Thymus (tissue), 11 donors: Measurements from ENCODE around the gene DNTTIP2. TPM values are rescaled to one million over a fixed set of nuclear protein-coding genes. Genes with fewer than 3 reads are reported as not detected.
"Not testable (repeated sequence)": the region's sequence is repeated elsewhere in the genome, so short reads cannot be mapped to it uniquely, and the experiment has no call there.

Experiments
- DNase-seq, 9 donors: peaks; one replicate each; pipeline ENCODE4 v3.0.0-alpha.2; 2013; ENCODE audit warnings: low spot score in 9 of 9, low read depth in 6 of 9, missing footprints in 1 of 9
- H3K27ac ChIP-seq, 2 donors: one replicate each; pipeline ENCODE4 v1.5.1; 2013; ENCODE audit warnings: control low read depth in 1 of 2, low read depth in 1 of 2, low read length in 1 of 2, mild to moderate bottlenecking in 1 of 2, moderate library complexity in 1 of 2
- H3K27me3 ChIP-seq, 2 donors: one replicate each; pipeline ENCODE4 v1.5.1; 2013; ENCODE audit warnings: low read length in 1 of 2; ENCODE audit not compliant: control insufficient read depth in 2 of 2, insufficient read depth in 1 of 2
- H3K36me3 ChIP-seq, 2 donors: one replicate each; pipeline ENCODE4 v1.5.1; 2013; ENCODE audit warnings: low read length in 1 of 2, mild to moderate bottlenecking in 1 of 2, moderate library complexity in 1 of 2; ENCODE audit not compliant: control insufficient read depth in 2 of 2, insufficient read depth in 2 of 2
- H3K4me1 ChIP-seq, 2 donors: one replicate each; pipeline ENCODE4 v1.5.1; 2013; ENCODE audit warnings: low read length in 2 of 2; ENCODE audit not compliant: control insufficient read depth in 2 of 2, insufficient read depth in 2 of 2
- H3K4me3 ChIP-seq, 2 donors: one replicate each; pipeline ENCODE4 v1.5.1; 2013; ENCODE audit warnings: low read length in 2 of 2, control low read depth in 1 of 2, mild to moderate bottlenecking in 1 of 2
- H3K9me3 ChIP-seq, 2 donors: one replicate each; pipeline ENCODE4 v1.5.1; 2013; ENCODE audit warnings: low read length in 1 of 2, mild to moderate bottlenecking in 1 of 2; ENCODE audit not compliant: control insufficient read depth in 2 of 2, insufficient read depth in 1 of 2
- WGBS: extraction: QIAGEN DNeasy Blood & Tissue Kit; methylation state at CpG from one replicate; pipeline ENCODE4 v1.1.7; 2013; 5-methylcytosine and 5-hydroxymethylcytosine counted together
- polyA plus RNA-seq: library from polyadenylated mRNA; stranded (reverse); fragments of 200-250 nt; gene quantifications from one replicate; pipeline ENCODE4 v1.2.3, GENCODE V29; 2013
- total RNA-seq: library from RNA; stranded (reverse); fragments of 120-200 nt; gene quantifications from one replicate; pipeline ENCODE4 v1.2.4, GENCODE V29; 2013
- donor health status: healthy.

The DNTTIP2 gene
- total and polyA plus RNA-seq, 2 donors = 52.5 to 80.6 TPM

DNA sequence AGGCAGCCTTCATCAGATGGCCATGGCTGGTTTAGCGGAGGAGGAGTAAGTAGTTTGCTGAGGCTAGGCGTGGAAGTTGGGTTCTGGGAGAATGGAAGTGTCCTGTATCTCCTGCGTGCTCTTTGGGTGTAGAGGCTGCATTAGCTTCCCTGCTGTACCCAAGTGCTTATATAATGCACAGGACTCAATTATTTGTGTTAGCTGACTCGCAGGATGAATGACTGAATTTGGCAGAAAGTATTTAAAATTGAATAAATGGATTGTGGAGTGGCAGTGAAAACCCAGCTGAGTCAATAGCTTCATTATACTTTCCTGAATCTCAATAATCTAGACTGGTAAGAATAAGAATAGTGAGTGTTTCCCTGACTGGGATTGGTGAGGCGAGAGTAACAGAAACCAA is 13.8 kb downstream of the DNTTIP2 start:
- WGBS = 95% methylated on average over 5 of the region's 5 CpGs
- no peaks in the 10 kb centered on the region for H3K27me3 ChIP-seq

DNA sequence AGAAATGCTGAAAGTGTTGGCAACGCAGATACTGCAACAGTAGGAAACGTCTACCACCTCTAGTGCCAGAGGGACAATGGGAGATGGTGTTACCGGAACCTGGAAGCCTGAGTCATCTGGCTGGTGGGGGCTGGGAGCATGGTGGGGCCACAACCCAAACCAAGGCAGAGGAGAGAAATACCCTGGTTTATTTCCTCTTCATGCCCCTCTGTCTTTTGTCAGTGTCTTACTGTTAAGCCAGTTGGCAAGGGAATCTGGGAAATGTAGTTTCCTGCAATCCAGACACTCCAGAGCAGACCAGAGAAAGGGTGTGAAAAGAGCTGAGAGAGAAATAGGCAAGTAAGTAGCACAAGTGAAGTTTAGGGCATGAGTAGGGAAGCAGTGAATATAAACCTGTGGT is 14.8 kb downstream of the DNTTIP2 start:
- no peaks in the 10 kb centered on the region for H3K4me1 ChIP-seq
- H3K9me3 ChIP-seq = no peaks in the 10 kb centered on the region
- no peak for DNase-seq
- H3K27ac ChIP-seq = no peak overlapping the region
- H3K4me3 ChIP-seq = no peak overlapping the region
- WGBS = 94% methylated on average over 3 of the region's 3 CpGs
- H3K36me3 ChIP-seq = peaks cover 7 to 8% of the 10 kb centered on the region in 2 donors
- H3K27me3 ChIP-seq = no peaks in the 10 kb centered on the region

More for the DNA sequence above, 13.8 kb downstream of the DNTTIP2 start:
- DNase-seq = no peak
- no peak overlapping the region for H3K27ac ChIP-seq
- peaks cover 15 to 19% of the 10 kb centered on the region in 2 donors for H3K36me3 ChIP-seq
- no peak overlapping the region for H3K4me3 ChIP-seq
- no peaks in the 10 kb centered on the region for H3K4me1 ChIP-seq
- H3K9me3 ChIP-seq = no peaks in the 10 kb centered on the region

DNA sequence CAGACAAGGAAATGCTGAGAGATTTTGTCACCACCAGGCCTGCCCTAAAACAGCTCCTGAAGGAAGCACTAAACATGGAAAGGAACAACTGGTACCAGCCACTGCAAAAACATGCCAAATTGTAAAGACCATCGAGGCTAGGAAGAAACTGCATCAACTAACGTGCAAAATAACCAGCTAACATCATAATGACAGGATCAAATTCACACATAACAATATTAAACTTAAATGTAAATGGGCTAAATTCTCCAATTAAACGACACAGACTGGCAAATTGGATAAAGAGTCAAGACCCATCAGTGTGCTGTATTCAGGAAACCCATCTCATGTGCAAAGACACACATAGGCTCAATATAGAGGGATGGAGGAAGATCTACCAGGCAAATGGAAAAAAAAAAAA is 21.4 kb downstream of the DNTTIP2 start:
- H3K27ac ChIP-seq, H3K27me3 ChIP-seq, H3K4me3 ChIP-seq, H3K36me3 ChIP-seq, H3K4me1 ChIP-seq, DNase-seq, H3K9me3 ChIP-seq: not testable (repeated sequence)
- 77% methylated on average over 3 of the region's 3 CpGs for WGBS

DNA sequence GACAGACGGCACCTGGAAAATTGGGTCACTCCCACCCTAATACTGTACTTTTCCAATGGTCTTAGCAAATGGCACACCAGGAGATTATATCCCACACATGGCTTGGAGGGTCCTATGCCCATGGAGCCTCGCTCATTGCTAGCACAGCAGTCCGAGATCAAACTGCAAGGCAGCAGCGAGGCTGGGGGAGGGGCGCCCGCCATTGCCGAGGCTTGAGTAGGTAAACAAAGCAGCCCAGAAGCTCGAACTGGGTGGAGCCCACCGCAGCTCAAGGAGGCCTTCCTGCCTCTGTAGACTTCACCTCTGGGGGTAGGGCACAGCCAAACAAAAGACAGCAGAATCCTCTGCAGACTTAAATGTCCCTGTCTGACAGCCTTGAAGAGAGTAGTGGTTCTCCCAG is 23.0 kb downstream of the DNTTIP2 start:
- not testable (repeated sequence) for DNase-seq, H3K27me3 ChIP-seq, H3K4me3 ChIP-seq, H3K9me3 ChIP-seq, H3K36me3 ChIP-seq, H3K27ac ChIP-seq, H3K4me1 ChIP-seq
- WGBS = 92% methylated on average over 9 of the region's 9 CpGs

DNA sequence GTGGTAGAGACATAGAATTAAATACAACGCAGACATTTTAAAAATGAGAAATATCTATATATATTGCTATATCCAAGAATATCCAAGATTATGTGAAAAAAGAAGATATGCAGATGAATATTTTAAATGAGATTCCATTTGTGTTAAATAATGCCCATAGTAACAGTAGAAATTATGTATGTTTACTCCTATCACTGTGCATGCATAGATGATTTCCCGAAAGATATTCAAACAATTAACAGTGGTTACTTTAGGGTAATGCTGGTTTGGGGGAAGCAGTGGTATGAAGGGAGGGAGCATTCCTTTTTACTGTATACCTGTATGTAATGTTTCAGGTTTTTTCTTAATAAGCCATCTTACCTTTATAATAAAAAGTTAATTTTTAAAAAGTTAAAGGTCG is 25.1 kb downstream of the DNTTIP2 start:
- Histone ChIP-seq H3K4me3 (no peak overlapping the region), H3K27ac (no peak overlapping the region), H3K36me3 (no peaks in the 10 kb centered on the region), H3K4me1 (no peaks in the 10 kb centered on the region), H3K9me3 (peaks cover 0 to 7% of the 10 kb centered on the region in 2 donors), H3K27me3 (no peaks in the 10 kb centered on the region)
- no peak for DNase-seq
- 99% methylated on average over 3 of the region's 3 CpGs for WGBS

DNA sequence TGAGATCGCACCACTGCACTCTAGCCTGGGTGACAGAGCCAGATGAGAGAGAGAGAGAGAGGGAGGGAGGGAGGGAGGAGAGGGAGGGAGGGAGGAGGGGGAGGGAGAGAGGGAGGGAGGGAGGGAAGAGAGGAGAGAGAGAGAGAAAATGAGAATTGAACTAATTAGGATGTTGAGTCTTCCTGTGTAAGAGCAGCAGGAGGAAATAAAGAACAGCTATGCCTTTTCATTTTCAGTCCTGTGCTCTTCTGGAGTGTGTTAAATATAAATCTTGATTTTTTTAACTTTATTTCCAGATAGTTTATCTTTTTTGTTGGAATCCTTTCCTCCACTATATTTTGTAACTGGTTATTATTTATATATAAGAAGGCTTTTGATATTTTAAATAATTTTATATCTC is 27.1 kb downstream of the DNTTIP2 start:
- Histone ChIP-seq H3K36me3 (no peaks in the 10 kb centered on the region), H3K4me1 (peaks cover 5 to 6% of the 10 kb centered on the region in 2 donors), H3K27ac (no peak overlapping the region), H3K27me3 (no peaks in the 10 kb centered on the region), H3K4me3 (no peak overlapping the region), H3K9me3 (peaks cover 0 to 7% of the 10 kb centered on the region in 2 donors)
- no peak for DNase-seq
- whole genome bisulfite sequencing = 100% methylated on average over 1 of the region's 1 CpG

DNA sequence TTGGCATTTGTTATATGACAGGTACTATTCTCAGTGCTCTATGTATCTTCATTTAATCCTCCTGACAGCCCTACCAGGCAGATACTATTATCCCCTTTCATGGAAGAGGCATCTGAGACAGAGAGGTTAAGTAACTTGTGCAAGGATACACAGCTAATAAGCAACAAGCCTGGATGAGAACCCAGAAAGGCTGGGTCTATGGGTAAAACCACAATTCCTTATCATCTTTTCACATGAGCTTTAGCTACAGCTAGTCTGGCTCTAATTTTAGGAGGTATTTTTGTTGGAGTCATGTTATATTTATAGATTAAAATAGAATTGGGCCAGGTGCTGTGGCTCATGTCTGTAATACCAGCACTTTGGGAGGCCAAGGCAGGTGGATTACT is 27.7 kb downstream of the DNTTIP2 start:
- no peak for DNase-seq
- Histone ChIP-seq H3K27ac (no peak overlapping the region), H3K9me3 (peaks cover 0 to 7% of the 10 kb centered on the region in 2 donors), H3K27me3 (no peaks in the 10 kb centered on the region), H3K4me1 (peaks cover 5 to 6% of the 10 kb centered on the region in 2 donors), H3K36me3 (no peaks in the 10 kb centered on the region), H3K4me3 (no peak overlapping the region)

DNA sequence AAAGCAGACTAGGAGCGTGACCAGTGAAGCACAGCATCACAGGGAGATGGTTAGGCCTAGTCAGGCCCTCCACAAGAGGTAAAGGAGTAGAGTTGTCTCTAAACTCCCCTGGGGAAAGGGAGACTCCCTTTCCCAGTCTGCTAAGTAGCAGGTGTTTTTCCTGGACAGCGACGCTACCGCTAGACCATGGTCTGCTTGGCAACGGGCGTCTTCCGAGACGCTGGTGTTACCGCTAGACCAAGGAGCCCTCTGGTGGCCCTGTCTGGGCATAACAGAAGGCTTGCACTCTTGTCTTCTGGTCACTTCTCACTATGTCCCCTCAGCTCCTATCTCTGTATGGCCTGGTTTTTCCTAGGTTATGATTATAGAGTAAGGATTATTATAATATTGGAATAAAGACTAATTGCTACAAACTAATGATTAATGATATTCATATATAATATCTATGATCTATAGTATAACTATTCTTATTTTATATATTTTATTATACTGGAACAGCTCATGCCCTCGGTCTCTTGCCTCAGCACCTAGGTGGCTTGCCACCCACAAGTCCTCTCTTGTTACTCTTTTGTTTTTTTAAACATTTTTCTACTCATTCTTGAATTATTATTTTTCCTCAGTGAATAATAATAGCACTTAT is 28.2 kb downstream of the DNTTIP2 start:
- not testable (repeated sequence) for H3K27ac ChIP-seq, H3K4me3 ChIP-seq, H3K27me3 ChIP-seq, H3K36me3 ChIP-seq, H3K4me1 ChIP-seq, H3K9me3 ChIP-seq
- DNase-seq = peak in 2 of 9 donors; percentile 5 to 23
- WGBS = 82% methylated on average over 10 of the region's 10 CpGs

DNA sequence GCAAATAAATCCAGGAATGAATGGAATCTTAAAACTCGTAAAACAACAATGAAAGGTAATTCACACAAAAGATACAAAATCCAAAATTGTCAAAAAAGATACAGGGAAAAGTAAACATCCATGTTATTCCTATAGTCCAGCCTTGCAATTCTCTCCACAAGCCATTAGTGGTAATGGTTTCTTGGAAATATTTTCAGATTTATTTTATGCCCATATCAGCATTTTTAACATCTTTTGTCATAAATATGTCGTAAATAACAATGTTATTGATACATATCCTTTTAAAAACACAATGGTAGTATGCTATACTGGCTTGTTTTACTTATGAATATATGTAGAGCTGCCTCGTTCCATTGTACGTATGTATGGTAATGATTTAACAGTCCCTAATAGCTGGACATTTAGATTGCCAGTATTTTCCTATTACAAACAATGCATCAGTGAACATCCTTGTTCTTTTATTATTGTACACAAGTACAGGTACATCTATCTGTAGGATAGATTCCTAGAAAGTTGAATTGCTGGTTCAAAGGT is 30.6 kb downstream of the DNTTIP2 start:
- 87% methylated on average over 4 of the region's 4 CpGs for WGBS
- Histone ChIP-seq H3K36me3 (no peaks in the 10 kb centered on the region), H3K27me3 (no peaks in the 10 kb centered on the region), H3K9me3 (peaks cover 0 to 7% of the 10 kb centered on the region in 2 donors), H3K27ac (no peak overlapping the region), H3K4me1 (peaks cover 6 to 18% of the 10 kb centered on the region in 2 donors), H3K4me3 (peak overlapping the region; percentile 89 to 93)
- no peak for DNase-seq
